ENCODE data around the gene PLEKHG7. TPM values are rescaled to one million over a fixed set of nuclear protein-coding genes. Genes with fewer than 3 reads are reported as not detected.

PLEKHG7 gene
- total and polyA plus RNA-seq, 2 of the 8 experiments (the other 6 are each of a cell fraction or from before 2014, with no cell fraction given): not detected

DNA sequence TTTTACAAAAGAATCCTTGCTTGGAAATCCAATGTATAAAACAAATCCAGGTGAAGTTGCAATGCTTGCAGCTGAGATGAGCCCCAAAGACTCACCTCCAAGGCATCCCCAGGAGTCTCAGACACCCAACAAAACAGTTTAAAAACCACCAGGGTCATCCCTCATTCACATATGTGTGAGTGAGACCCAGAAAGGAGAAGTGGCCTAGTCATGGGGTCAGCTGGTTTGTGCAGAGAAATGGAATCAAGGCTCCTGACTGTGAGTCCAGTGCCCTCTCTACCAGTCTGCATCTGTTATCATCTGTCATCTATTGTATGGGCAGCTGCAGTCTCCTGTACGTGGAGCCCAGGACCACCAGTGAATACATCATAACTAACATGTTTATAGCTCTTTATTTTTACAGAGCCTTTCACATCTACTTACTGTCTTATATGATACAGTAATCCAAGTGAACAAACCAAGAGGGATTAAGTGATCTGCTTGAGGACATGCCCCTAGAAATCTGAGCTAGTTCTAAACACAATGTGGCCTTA lies 27.1 kb downstream of the PLEKHG7 start (continued):
- TF ChIP-seq, protein P1, sequence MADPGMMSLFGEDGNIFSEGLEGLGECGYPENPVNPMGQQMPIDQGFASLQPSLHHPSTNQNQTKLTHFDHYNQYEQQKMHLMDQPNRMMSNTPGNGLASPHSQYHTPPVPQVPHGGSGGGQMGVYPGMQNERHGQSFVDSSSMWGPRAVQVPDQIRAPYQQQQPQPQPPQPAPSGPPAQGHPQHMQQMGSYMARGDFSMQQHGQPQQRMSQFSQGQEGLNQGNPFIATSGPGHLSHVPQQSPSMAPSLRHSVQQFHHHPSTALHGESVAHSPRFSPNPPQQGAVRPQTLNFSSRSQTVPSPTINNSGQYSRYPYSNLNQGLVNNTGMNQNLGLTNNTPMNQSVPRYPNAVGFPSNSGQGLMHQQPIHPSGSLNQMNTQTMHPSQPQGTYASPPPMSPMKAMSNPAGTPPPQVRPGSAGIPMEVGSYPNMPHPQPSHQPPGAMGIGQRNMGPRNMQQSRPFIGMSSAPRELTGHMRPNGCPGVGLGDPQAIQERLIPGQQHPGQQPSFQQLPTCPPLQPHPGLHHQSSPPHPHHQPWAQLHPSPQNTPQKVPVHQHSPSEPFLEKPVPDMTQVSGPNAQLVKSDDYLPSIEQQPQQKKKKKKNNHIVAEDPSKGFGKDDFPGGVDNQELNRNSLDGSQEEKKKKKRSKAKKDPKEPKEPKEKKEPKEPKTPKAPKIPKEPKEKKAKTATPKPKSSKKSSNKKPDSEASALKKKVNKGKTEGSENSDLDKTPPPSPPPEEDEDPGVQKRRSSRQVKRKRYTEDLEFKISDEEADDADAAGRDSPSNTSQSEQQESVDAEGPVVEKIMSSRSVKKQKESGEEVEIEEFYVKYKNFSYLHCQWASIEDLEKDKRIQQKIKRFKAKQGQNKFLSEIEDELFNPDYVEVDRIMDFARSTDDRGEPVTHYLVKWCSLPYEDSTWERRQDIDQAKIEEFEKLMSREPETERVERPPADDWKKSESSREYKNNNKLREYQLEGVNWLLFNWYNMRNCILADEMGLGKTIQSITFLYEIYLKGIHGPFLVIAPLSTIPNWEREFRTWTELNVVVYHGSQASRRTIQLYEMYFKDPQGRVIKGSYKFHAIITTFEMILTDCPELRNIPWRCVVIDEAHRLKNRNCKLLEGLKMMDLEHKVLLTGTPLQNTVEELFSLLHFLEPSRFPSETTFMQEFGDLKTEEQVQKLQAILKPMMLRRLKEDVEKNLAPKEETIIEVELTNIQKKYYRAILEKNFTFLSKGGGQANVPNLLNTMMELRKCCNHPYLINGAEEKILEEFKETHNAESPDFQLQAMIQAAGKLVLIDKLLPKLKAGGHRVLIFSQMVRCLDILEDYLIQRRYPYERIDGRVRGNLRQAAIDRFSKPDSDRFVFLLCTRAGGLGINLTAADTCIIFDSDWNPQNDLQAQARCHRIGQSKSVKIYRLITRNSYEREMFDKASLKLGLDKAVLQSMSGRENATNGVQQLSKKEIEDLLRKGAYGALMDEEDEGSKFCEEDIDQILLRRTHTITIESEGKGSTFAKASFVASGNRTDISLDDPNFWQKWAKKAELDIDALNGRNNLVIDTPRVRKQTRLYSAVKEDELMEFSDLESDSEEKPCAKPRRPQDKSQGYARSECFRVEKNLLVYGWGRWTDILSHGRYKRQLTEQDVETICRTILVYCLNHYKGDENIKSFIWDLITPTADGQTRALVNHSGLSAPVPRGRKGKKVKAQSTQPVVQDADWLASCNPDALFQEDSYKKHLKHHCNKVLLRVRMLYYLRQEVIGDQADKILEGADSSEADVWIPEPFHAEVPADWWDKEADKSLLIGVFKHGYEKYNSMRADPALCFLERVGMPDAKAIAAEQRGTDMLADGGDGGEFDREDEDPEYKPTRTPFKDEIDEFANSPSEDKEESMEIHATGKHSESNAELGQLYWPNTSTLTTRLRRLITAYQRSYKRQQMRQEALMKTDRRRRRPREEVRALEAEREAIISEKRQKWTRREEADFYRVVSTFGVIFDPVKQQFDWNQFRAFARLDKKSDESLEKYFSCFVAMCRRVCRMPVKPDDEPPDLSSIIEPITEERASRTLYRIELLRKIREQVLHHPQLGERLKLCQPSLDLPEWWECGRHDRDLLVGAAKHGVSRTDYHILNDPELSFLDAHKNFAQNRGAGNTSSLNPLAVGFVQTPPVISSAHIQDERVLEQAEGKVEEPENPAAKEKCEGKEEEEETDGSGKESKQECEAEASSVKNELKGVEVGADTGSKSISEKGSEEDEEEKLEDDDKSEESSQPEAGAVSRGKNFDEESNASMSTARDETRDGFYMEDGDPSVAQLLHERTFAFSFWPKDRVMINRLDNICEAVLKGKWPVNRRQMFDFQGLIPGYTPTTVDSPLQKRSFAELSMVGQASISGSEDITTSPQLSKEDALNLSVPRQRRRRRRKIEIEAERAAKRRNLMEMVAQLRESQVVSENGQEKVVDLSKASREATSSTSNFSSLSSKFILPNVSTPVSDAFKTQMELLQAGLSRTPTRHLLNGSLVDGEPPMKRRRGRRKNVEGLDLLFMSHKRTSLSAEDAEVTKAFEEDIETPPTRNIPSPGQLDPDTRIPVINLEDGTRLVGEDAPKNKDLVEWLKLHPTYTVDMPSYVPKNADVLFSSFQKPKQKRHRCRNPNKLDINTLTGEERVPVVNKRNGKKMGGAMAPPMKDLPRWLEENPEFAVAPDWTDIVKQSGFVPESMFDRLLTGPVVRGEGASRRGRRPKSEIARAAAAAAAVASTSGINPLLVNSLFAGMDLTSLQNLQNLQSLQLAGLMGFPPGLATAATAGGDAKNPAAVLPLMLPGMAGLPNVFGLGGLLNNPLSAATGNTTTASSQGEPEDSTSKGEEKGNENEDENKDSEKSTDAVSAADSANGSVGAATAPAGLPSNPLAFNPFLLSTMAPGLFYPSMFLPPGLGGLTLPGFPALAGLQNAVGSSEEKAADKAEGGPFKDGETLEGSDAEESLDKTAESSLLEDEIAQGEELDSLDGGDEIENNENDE (IDR thresholded peaks at IDR 0.05; ENCODE audit: insufficient replicate concordance, low read length): no peak
- no peak for TF ChIP-seq CREB1 (IDR thresholded peaks at IDR 0.05)
- TF ChIP-seq TCF12 (IDR thresholded peaks at IDR 0.05; ENCODE audit: low read depth, low read length): no peak
- no peak for TF ChIP-seq TAF7 (optimal IDR thresholded peaks at IDR 0.05; ENCODE audit: borderline replicate concordance, low read depth, low read length)
- TF ChIP-seq SAP30 (IDR thresholded peaks at IDR 0.05; ENCODE audit: insufficient read depth, insufficient replicate concordance, low read length): no peak
- TF ChIP-seq RAD21 (IDR thresholded peaks at IDR 0.05 in 1 of 2, conservative IDR thresholded peaks at IDR 0.05 in 1 of 2; ENCODE audit: low read depth in 2 of 2, low read length in 2 of 2): no peak
- no peak for TF ChIP-seq EGR1 (IDR thresholded peaks at IDR 0.05; ENCODE audit: borderline replicate concordance, low read depth, low read length)
- no peak for TF ChIP-seq GTF2F1 (IDR thresholded peaks at IDR 0.05; ENCODE audit: borderline replicate concordance, low read depth, low read length)
- no peak for TF ChIP-seq CHD2 (IDR thresholded peaks at IDR 0.05; ENCODE audit: low read length)

All from H1 (cell line).